HG03095 (cell line): ENCODE measurements around the gene SGF29.
"Not testable (repeated sequence)": the region's sequence is repeated elsewhere in the genome, so short reads cannot be mapped to it uniquely, and the experiment has no call there.

ENCODE experiments used
- ATAC-seq: cut with Tn5 transposase; IDR thresholded peaks from one replicate; pipeline ENCODE4 v1.9.1; 2021; ENCODE audit warnings: moderate library complexity; ENCODE audit not compliant: unreplicated experiment

SGF29 gene

DNA sequence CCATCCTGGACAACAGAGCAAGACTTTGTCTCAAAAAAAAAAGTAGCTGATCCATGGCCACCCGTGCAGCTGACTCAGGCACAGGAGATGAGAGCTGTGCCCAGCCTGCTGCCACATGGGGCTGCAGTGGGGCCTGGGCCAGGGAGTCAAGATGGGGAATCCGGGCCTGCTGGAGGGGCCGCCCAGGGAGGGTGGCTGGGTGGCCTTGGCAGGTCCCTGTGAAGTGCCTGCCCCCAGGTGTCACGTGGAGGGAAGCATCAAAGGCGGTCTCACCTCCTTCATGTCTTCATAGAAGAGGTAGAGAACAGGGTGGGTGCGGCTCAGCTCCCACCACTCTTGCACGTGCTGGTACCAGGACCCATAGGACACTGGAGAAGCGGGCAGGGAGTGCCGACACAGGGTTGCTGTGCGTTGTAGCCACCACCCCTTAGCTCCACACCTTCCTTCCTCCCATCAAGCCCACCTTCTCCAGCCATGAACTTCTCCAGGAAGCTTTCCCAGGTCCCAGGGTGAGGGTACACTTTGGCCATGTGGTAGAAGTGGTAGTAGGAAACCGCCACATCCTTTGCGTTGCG lies 39.3 kb downstream of the SGF29 start:
- ATAC-seq = no peak

DNA sequence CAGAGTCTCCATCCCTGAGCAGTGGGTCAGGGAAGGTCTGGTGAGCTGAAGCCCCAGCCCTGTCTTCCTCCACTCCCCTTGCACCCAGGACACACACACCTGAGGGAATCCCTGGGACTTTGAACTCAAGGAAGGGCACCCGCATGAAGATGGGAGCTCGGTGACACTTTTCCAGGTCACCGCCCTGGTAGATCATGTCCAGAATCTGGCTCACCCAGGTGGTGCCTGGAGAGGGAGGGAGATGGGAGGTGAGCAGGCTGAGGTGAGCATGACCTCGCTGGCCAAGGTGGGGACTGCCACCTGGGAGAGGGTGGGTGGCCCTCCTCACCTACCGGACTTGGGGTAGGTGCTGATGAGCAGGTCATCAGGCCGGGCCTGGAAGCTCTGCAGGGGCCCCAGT lies 41.7 kb downstream of the SGF29 start:
- not testable (repeated sequence) for ATAC-seq

DNA sequence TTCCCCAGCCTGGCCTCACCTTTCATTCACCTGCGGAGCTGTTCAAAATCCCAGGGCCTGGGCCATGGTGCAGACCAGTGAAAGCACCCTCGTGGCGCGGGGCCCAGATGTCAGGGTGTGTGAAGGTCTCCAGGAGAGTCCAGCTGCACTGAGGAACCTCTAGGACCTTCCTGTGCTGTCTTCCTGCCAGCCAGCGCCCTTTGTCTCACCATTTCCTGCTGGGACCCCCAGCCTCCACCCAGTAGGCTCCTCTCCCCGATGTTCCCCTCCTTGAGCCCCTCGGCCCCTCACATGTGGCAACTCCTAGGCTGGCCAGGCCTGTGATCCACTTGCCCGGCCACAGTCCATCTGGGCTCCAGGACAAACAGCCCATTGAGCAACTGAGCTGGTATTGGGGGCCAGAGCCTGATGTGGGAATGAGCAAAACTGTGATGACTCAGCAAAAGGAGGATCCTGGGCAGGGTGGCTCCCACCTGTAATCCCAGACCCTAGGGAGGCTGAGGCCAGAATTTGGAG lies 42.5 kb downstream of the SGF29 start:
- no peak for ATAC-seq

DNA sequence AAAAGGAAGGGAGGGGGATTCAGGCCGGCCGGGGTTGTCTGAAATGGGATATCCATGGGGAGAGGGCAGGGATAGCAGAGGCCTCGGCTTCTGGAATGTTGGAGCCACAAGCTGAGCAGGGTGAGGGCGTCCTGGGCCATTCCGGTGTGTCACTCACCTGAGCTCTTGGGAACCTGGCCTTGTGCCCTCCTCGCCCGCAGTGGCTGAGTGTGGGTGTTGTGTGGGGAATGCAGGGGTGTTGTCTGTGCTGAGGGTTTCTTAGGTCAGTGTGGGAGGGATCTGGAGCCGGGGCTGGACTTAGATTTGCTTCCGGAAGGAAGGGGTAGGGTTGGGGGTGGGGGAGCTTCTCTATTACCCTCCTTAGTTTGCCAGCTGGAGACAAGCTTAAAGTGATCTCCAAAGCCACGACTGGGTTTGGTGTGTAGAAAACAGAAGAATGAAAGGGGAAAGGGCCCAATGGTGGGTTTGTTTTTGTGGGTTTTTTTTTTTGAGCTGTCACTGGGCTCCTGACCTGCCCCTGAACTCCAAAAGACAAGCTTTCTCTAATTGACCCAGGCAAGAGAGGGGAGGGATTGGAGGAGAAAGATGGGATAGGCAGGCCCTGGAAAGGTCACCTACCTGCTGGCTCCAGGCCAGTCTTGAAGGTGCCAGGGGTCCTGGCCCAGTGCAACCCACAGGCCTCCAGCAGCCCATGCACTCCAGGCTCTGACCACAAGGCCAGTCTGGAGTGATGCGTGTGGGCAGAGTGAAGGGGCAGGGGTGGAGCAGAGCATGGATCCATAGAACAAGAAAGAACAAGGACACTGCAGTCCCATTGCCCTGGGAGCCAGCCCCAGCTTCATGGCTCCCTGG lies 43.3 kb downstream of the SGF29 start, which contains the start of gene SULT1A2:
TSS of gene SULT1A2 (minus strand) at position 211 of the 852 bp plus-strand sequence. CDS start 1,120 bp downstream, outside the sequence.
- no peak for ATAC-seq

DNA sequence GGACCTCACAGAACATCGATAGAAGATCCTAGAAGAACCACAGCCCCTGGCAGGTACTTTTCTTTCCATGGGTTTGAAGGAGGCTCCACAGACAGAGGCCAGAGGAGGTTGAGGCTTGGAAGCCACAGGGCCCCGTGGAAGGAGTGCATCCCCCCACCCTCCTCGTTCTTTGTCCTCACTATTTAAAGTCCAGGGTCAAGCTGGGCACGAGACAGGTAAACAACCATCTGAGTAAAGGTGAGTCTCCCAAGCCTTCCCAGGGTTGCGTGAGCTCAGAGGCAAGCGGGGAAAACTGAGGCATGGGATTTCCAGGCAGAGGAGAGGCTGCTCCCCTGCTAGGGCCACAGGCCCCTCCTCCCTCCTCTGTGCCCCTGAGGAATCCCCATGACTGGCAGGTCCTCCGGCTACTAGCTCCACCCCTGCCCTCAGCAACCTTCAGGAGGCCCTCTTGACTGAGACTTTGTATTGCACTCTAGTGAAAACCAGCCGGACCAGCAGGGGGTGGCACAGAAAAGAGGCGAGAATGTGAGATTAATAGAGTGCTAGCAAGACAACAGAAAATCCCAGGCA lies 44.1 kb downstream of the SGF29 start:
- no peak for ATAC-seq

DNA sequence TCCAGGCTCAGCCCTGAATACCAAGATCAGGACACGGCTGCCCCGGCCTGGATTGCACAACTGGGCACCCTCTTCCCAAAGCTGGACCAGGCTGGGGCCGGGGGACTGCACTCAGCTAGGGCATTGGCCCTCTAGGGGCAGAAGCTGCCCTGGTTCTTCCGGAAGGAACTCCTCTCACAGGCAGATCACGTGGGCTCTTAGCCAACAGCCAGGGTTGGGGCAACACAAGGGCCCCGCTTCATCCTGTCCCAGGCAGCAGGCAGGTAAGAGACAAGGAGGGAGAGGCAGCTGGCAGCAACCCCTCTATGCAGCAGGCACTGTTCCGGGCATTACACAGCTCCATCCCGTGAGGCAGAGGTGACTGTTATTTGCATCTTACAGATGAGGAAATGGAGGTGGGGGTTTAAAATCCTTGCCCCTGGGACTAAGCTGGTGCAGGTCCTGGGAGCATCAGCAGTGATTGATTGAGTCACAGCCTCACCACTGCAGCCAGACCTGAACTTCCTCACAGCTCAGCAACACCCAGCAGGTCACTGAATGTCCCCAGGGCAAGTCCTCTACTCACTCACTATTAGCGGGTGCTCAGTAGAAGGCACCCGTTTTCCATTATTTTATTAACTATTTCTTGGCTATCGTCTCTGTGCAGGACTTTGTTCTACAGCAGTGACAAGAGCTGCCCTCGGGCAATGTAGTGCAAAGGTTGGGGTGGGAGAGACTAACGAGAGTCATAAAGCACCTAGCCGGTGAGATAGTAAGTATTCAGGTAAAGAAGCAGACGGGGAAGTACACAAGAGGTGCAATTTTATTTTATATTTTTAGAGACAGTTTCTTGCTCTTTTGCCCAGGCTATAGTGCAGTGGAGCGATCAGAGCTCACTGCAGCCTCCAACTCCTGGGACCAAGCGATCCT lies 45.9 kb downstream of the SGF29 start:
- not testable (repeated sequence) for ATAC-seq

DNA sequence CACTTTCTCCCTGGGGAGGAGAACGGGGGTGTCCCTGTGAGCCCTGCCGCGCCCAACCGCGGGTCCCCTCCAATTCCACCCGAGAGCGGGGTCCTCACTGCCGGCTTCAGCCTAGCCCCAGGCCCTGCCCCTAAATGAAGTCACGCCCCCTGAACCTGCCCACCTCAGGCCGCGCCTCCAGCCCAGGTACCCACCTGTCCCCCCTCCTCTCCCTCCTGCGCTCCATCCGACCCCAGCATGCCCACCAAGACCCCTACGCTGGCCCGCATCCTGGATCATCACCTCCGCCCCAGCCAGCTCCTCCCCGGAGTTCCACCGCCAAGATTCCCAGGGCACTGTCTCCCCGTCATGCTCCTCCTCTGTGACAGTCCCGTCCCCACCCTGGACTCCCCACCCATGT lies 47.2 kb downstream of the SGF29 start:
- not testable (repeated sequence) for ATAC-seq

DNA sequence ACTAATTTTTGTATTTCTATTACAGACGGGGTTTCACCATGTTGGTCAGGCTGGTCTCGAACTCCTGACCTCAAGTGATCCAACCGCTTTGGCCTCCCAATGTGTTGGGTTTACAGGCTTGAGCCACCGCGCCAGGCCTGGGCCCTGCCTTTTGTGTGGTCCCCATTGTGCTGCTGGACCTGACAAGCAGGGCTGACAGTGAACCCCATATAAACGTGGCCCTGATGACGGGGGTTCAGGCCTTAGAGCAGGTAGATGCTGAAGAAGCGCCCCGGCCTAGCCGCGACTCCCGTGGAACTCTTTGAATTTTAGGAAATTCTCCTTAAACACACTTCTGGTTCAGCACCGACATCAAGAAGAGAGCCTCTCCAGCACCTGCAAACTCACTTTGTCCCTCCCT lies 47.9 kb downstream of the SGF29 start:
- not testable (repeated sequence) for ATAC-seq

DNA sequence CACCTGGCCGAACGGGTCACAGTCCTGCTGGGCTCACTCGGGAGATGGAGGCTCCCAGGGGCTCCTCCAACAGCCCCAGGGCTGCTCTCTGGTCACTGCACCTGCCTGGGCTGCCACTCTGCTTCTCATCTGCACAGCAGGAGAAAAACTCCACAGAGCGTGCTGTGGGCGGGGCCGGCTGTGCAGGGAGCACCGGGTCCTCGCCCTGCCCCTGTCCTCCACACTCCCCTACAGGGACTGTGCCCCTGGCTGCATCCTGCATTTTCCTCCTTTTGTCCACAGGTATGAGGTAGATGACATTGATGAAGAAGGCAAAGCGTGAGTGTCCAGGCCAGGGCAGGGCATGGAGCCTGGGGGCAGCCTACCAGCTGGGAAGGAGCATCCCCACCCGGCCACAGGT lies 48.3 kb downstream of the SGF29 start:
- not testable (repeated sequence) for ATAC-seq

DNA sequence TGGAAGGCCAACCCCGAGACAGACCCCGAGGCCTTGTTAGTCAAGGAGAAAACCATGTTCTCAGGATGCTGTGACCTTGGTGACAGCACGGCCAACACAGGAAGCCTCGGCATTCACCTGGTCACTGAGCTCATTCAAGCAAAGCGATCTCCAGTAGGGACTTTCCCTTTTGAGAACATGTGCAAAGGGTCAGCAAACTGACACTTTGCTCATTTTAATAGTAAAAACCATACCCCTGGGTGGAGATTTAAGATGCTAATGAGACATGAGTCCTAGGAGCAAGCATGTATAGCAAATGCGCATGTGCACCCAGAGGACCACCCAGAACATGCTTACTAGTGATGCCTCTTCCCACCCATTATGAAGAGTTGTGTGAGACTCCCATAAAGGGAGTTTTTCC lies 48.8 kb downstream of the SGF29 start:
- ATAC-seq = no peak

DNA sequence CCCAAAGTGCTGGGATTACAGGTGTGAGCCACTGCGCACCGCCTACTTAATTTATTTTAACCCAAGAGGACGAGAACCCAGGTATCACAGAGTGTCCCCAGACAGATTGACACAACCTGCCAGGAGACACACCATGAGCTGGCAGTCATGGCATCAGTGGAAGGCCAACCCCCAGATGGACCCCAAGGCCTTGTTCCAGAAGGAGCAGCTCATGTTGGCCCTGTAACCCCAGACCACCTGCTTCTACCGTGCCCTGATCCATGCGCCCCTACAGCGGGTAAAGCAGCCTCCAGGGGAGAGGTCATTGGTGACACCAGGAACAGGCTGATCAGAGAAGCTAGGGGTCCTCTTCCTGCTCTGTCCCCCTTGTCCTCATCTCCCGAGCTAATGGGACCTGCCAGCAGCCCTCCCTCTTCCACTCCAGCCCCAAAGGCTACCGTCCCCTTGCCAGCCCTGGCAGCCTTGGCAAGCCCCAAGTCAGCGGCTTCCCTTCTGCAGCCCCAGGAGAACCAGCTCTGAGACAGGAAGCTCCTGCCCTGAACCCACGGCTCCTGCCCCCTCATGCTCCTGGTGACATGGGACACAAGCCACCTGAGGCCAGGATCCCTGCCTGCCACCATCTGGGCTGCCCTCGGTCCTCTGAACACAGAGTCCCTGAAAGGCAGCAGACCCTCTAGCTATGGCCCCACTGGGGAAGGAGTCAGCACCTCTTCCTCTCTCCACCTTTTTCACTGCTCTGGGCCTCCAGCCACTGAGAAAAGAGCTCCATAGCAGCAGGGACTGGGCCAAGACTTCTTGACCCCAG lies 49.9 kb downstream of the SGF29 start:
- no peak for ATAC-seq

DNA sequence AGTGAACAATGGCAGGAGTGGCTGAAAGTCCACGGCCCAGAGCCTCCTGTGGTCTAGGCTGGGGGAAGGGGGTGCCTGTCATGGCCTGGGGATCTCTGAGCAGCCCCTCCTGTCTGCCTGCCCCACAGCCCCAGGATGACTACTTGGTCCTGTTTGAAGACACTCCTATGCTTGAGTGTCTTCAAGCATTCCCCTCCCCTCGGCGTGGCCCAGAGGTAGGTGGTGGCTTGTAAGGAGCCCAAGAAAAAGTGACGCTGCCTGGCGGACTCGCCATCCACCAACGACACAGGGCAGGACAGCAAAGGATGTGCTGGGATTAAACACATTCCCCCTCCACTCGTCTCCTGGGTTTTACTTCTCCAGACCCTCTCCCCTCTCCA lies 50.5 kb downstream of the SGF29 start:
- no peak for ATAC-seq

DNA sequence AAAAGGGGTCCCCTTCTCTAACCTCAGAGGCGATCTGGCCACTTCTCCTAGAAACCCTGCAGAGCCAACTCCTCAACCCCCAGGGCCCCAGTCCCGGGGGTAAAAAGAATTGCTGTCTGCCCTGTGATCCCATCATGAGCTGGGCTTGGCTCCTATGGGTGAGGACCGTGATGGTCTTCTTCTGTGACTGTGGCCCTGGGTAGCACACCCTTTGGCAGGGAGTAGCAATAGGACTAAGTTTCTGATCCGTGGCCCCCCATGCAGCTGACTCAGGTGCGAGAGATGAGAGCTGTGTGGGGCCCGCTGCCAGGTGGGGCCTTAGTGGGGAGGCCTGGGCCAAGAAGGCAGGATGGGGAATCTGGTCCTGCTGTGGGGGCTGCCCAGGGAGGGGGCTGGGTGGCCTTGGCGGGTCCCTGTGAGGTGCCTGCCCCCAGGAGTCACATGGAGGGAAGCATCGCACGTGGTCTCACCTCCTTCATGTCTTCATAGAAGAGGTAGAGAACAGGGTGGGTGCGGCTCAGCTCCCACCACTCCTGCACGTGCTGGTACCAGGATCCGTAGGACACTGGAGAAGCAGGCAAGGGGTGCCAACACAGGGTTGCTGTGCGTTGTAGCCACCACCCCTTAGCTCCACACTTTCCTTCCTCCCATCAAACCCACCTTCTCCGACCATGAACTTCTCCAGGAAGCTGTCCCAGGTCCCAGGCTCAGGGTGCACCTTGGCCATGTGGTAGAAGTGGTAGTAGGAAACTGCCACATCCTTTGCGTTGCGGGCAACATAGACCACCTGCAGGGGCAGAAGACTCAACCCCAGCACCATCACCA lies 52.8 kb downstream of the SGF29 start:
- no peak for ATAC-seq

DNA sequence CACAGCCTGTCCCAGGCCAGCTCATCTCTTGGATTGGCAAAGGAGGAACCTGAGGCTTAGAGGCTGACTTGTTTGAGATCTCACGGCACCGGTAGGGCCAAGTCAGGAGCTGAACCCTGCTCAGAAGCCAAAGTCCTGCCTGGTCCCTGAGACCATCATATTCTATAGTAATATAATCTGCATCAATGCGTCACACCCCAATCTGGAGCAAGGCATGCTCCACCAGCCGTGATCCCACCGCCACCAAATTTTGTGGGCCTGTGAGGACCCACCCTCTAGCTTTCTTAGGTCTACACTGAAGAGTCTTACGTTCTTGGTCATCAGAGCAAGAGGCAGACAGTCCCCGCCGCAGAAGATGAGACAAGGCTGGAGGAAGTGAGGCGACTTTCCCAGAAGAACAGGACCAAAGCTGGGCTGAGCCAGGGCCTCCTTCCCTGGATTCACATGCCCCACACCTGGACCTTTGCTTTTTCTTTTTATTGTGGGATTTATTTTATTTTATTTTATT lies 53.5 kb downstream of the SGF29 start:
- no peak for ATAC-seq

DNA sequence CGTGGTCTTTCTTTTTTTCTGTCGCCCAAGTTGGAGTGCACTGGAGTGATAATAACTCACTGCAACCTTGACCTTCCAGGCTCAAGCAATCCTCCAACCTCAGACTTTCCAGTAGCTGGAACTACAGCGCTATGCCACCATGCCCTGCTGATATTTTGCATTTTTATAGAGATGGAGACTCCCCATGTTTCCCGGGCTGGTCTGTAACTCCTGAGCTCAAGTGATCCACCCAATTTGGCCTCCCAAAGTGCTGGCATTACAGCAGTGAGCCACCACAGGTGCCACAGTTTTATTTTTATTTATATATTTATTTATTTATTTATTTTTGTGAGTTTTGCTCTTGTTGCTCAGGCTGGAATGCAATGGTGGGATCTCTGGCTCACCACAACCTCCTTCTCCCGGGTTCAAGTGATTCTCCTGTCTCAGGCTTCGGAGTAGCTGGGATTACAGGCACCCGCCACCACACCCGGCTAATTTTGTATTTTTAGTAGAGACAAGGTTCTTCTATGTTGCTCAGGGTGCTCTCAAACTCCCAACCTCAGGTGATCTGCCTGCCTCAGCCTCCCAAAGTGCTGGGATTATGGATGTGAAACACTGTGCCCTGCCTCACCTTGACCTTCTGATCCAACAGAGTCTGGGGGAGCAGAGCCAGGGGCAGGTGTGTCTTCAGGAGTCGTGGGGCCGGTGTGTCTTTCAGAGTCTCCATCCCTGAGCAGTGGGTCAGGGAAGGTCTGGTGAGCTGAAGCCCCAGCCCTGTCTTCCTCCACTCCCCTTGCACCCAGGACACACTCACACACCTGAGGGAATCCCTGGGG lies 54.2 kb downstream of the SGF29 start:
- not testable (repeated sequence) for ATAC-seq

DNA sequence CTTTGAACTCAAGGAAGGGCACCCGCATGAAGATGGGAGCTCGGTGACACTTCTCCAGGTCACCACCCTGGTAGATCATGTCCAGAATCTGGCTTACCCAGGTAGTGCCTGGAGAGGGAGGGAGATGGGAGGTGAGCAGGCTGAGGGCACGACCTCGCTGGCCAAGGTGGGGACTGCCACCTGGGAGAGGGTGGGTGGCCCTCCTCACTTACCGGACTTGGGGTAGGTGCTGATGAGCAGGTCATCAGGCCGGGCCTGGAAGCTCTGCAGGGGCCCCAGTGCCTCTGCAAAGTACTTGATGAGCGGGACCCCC lies 54.7 kb downstream of the SGF29 start:
- not testable (repeated sequence) for ATAC-seq

DNA sequence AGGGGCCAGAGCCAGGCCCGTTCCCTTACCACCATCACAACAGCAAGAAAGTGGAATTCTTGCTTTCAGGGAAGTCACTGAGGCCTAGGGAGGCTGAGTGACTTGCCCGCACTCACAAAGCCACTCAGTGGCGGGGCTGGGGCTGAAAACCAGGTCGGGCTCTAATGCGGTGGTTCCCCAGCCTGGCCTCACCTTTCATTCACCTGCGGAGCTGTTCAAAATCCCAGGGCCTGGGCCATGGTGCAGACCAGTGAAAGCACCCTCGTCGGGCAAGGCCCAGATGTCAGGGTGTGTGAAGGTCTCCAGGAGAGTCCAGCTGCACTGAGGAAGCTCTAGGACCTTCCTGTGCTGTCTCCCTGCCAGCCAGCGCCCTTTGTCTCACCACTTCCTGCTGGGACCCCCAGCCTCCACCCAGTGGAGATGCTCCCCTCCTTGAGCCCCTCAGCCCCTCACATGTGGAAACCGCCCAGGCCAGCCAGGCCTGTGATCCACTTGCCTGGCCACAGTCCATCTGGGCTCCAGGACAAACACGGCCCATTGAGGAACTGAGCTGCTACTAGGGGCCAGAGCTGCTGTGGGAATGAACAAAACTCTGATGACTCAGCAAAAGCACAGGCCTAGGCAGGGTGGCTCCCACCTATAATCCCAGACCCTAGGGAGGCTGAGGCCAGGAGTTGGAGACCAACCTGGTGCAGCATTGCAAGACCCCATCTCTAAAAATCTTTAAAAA lies 55.3 kb downstream of the SGF29 start:
- not testable (repeated sequence) for ATAC-seq
